ENCODE measurements around the gene TFAP2A.

DNA sequence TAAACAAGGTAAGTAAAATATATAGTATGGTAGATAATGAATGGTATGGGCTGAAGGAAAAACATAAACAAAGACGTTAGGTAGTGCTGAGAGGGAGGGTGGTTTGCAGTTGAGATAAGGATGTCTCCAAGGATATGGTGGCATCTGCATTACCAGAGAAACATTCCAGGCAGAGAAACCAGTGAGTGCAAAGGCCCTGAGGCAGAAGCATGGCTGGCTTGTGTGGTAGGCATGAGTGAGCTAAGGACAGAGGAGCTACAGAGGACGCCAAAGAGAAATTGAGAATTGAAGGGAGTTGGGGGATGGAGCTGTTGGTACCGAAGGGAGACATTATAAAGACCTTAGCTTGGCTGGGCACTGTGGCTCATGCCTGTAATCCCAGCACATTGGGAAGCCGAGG, 18.4 kb upstream of the TFAP2A start:
- TF ChIP-seq, protein P1, sequence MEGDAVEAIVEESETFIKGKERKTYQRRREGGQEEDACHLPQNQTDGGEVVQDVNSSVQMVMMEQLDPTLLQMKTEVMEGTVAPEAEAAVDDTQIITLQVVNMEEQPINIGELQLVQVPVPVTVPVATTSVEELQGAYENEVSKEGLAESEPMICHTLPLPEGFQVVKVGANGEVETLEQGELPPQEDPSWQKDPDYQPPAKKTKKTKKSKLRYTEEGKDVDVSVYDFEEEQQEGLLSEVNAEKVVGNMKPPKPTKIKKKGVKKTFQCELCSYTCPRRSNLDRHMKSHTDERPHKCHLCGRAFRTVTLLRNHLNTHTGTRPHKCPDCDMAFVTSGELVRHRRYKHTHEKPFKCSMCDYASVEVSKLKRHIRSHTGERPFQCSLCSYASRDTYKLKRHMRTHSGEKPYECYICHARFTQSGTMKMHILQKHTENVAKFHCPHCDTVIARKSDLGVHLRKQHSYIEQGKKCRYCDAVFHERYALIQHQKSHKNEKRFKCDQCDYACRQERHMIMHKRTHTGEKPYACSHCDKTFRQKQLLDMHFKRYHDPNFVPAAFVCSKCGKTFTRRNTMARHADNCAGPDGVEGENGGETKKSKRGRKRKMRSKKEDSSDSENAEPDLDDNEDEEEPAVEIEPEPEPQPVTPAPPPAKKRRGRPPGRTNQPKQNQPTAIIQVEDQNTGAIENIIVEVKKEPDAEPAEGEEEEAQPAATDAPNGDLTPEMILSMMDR (IDR thresholded peaks at IDR 0.05): no peak
- no peak for TF ChIP-seq POLR2A (IDR thresholded peaks at IDR 0.05)
- no peak for TF ChIP-seq POLR2AphosphoS5 (IDR thresholded peaks at IDR 0.05)

Measured in breast epithelium (tissue), 3 donors.